Stimulated activated naive CD8-positive, alpha-beta T cell treated with anti-CD3 and anti-CD28 coated beads, Interleukin-15, amount 100 ng/mL, for 72 hours (primary cell): Measurements from ENCODE around the gene ERVMER34-1.

ENCODE experiments used
- ATAC-seq: fragments of 150-1000 bp; cut with Tn5 transposase; 2 replicates; pipeline ENCODE4 v1.10.0; 2021; ENCODE audit warnings: mild to moderate bottlenecking, moderate library complexity
- DNase-seq, 2 donors: peaks; one replicate each; pipeline ENCODE4 v3.0.0; 2021 to 2022
- H3K27ac Mint-ChIP-seq, 2 donors: one replicate each; pipeline ENCODE4 v1.8.0; 2022; ENCODE audit warnings: mild to moderate bottlenecking in 2 of 2, mixed read lengths in 2 of 2, moderate library complexity in 2 of 2
- H3K27me3 Mint-ChIP-seq: one replicate; pipeline ENCODE4 v1.8.0; 2022; ENCODE audit warnings: mixed read lengths
- H3K4me1 Mint-ChIP-seq: one replicate; pipeline ENCODE4 v1.8.0; 2022; ENCODE audit warnings: mild to moderate bottlenecking, mixed read lengths
- H3K4me3 Mint-ChIP-seq, 2 donors: one replicate each; pipeline ENCODE4 v1.8.0; 2022; ENCODE audit warnings: mild to moderate bottlenecking in 2 of 2, mixed read lengths in 2 of 2, moderate library complexity in 1 of 2
- H3K9me3 Mint-ChIP-seq, 2 donors: one replicate each; pipeline ENCODE4 v1.8.0; 2022; ENCODE audit warnings: mixed read lengths in 2 of 2

ERVMER34-1 gene

DNA sequence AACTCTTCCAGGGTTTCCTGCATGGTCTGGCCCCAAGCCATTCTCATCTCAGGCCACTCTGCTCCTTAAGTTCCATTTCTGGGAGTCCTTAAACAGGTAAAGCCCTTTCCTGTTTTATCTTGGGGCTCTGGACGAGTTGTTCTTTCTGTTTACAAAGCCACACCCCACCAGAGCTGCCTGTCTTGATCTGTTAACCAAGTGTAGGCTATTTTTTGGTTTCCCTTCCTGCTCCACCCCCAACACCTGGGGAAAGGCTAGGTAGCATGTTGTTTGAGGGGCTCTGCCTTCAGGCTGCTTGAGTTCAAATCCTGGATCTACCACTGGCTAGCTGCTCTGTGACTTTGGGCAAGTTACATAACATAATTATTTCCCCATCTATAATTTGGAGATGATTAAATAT, 40.0 kb downstream of the ERVMER34-1 start:
- no peak overlapping the region for H3K27ac Mint-ChIP-seq
- H3K4me1 Mint-ChIP-seq = peaks cover 41% of the 10 kb centered on the region
- H3K27me3 Mint-ChIP-seq = no peaks in the 10 kb centered on the region
- ATAC-seq (no peak), DNase-seq (no peak)
- peak overlapping the region; percentile 84 to 93 for H3K4me3 Mint-ChIP-seq
- H3K9me3 Mint-ChIP-seq = no peaks in the 10 kb centered on the region

- DNase-seq (no peak), ATAC-seq (no peak)
- no peak overlapping the region for H3K4me3 Mint-ChIP-seq
- no peak overlapping the region for H3K27ac Mint-ChIP-seq
- peaks cover 23% of the 10 kb centered on the region for H3K4me1 Mint-ChIP-seq
- H3K27me3 Mint-ChIP-seq = peaks cover 9% of the 10 kb centered on the region
- no peaks in the 10 kb centered on the region for H3K9me3 Mint-ChIP-seq
Measured at GRCh38 chr4:52709155-52709554, 42.1 kb downstream of the ERVMER34-1 start.

GRCh38 chr4:52704661-52705060, 46.6 kb downstream of the ERVMER34-1 start:
- DNase-seq (no peak), ATAC-seq (no peak)
- Mint-ChIP-seq H3K27me3 (peaks cover 10% of the 10 kb centered on the region), H3K9me3 (no peaks in the 10 kb centered on the region), H3K27ac (no peak overlapping the region), H3K4me3 (no peak overlapping the region), H3K4me1 (no peaks in the 10 kb centered on the region)

- Mint-ChIP-seq H3K27ac (no peak overlapping the region), H3K4me1 (no peaks in the 10 kb centered on the region), H3K27me3 (peaks cover 10% of the 10 kb centered on the region), H3K9me3 (no peaks in the 10 kb centered on the region), H3K4me3 (no peak overlapping the region)
- no peak for DNase-seq
- no peak for ATAC-seq
Measured at GRCh38 chr4:52704133-52704532, 47.1 kb downstream of the ERVMER34-1 start.

DNA sequence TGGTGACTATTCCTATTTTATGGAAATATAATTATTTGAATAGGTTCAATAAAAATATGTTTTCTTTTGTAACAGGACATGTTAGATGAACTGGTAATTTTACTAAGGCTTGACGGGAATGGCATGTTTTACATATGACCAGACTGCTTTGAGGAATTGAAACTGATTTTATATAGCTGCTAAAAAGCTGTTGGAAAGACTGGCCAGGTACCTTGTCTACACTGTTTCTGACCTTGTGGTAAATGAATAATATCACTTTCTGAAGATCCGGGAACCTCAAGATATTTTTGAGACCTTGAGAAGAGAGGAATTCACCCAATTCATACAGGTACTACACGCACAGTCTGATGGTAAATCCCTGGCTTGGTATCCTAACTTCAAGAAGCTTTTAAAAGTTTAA, 50.0 kb downstream of the ERVMER34-1 start:
- Mint-ChIP-seq H3K4me1 (peaks cover 5% of the 10 kb centered on the region), H3K27me3 (peaks cover 24% of the 10 kb centered on the region), H3K27ac (no peak overlapping the region), H3K4me3 (no peak overlapping the region), H3K9me3 (no peaks in the 10 kb centered on the region)
- DNase-seq = no peak
- no peak for ATAC-seq

- peaks cover 46% of the 10 kb centered on the region for H3K27me3 Mint-ChIP-seq
- ATAC-seq (no peak), DNase-seq (no peak)
- peaks cover 24 to 37% of the 10 kb centered on the region in 2 donors for H3K9me3 Mint-ChIP-seq
- no peak overlapping the region for H3K4me3 Mint-ChIP-seq
- H3K4me1 Mint-ChIP-seq = peaks cover 7% of the 10 kb centered on the region
- H3K27ac Mint-ChIP-seq = no peak overlapping the region
Measured at GRCh38 chr4:52694936-52695335, 56.3 kb downstream of the ERVMER34-1 start.

DNA sequence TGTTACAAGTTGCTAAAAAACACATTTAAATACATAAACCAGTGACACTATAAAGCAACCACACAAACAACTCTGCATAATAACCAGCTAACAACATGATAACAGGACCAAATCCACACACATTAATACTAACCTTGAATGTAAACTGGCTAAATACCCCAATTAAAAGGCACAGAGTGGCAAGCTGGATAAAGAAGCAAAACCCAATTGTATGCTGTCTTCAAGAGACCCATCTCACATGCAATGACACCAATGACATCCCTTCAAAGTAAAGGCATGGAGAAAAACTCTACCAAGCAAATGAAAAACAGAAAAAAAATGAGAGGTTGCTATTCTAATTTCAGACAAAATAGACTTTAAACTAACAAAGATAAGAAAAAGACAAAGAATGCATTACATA, 57.7 kb downstream of the ERVMER34-1 start:
- Mint-ChIP-seq H3K4me1 (peaks cover 7% of the 10 kb centered on the region), H3K4me3 (no peak overlapping the region)

More for the DNA sequence above, 57.7 kb downstream of the ERVMER34-1 start:
- no peak for ATAC-seq
- peaks cover 24 to 37% of the 10 kb centered on the region in 2 donors for H3K9me3 Mint-ChIP-seq
- H3K27me3 Mint-ChIP-seq = peaks cover 43% of the 10 kb centered on the region
- no peak overlapping the region for H3K27ac Mint-ChIP-seq
- no peak for DNase-seq
